HepG2 (cell line): ENCODE data around the gene IRF1. TPM values are rescaled to one million over a fixed set of nuclear protein-coding genes. Genes with fewer than 3 reads are reported as not detected.
A peak's percentile ranks its signal among the peaks of the same experiment; 100 is the strongest.

Experiments
- ARID3A ChIP-seq: IDR thresholded peaks from 2 replicates; pipeline ENCODE4 v1.6.1; 2012; ENCODE audit warnings: low read depth, low read length, improper control_type of control experiment
- ATF5 ChIP-seq: sonication (generic); formaldehyde crosslinking; IDR thresholded peaks from 2 replicates; pipeline ENCODE4 v1.4.0; 2020; ENCODE audit warnings: mild to moderate bottlenecking, low read depth, missing genetic modification reagents
- DRAP1 ChIP-seq: IDR thresholded peaks from 2 replicates; pipeline ENCODE4 v1.6.1; 2016; ENCODE audit warnings: missing genetic modification reagents, missing compliant biosample characterization
- KLF11 ChIP-seq: IDR thresholded peaks from 2 replicates; pipeline ENCODE4 v1.6.1; 2016; ENCODE audit warnings: missing compliant biosample characterization
- MAF1 ChIP-seq: sonication (generic); formaldehyde crosslinking; IDR thresholded peaks from 2 replicates; pipeline ENCODE4 v1.5.0; 2020; ENCODE audit warnings: missing genetic modification reagents, borderline replicate concordance
- MIXL1 ChIP-seq: IDR thresholded peaks from 2 replicates; pipeline ENCODE4 v1.6.1; 2016
- MNT ChIP-seq: fragments of 450-650 bp; IDR thresholded peaks from 2 replicates; pipeline ENCODE4 v1.6.1; 2016
- NR2F6 ChIP-seq, 2 experiments: IDR thresholded peaks; 2 replicates each; pipeline ENCODE4 v1.6.1; 2016; ENCODE audit warnings: antibody characterized with exemption in 1 of 2, mild to moderate bottlenecking in 1 of 2
- POGZ ChIP-seq: sonication (generic); formaldehyde crosslinking; IDR thresholded peaks from 2 replicates; pipeline ENCODE4 v1.4.0; 2020; ENCODE audit warnings: mild to moderate bottlenecking, missing genetic modification reagents
- POLR2AphosphoS5 ChIP-seq: IDR thresholded peaks from 2 replicates; pipeline ENCODE4 v1.6.1; 2012; ENCODE audit warnings: low read depth, low read length
- RAD51 ChIP-seq: fragments of 450-650 bp; IDR thresholded peaks from 2 replicates; pipeline ENCODE4 v1.6.1; 2016; ENCODE audit warnings: borderline replicate concordance
- REL ChIP-seq: sonication (generic); formaldehyde crosslinking; conservative IDR thresholded peaks from 2 replicates; pipeline ENCODE4 v1.8.0; 2022; ENCODE audit warnings: mild to moderate bottlenecking, missing genetic modification reagents, moderate library complexity
- REPIN1 ChIP-seq: sonication (generic); formaldehyde crosslinking; IDR thresholded peaks from 2 replicates; pipeline ENCODE4 v1.8.0; 2022; ENCODE audit warnings: missing genetic modification reagents, low read depth, mild to moderate bottlenecking, borderline replicate concordance
- SOX13 ChIP-seq, 3 experiments: fragments of 450-650 bp in 1 of 3; sonication (generic) in 1 of 3; formaldehyde crosslinking in 1 of 3; IDR thresholded peaks in 2 of 3; conservative IDR thresholded peaks in 1 of 3; 2 replicates each; pipeline versions ENCODE4 v1.5.0 to v1.6.1; 2016 to 2020; ENCODE audit warnings: antibody characterized with exemption in 1 of 3, mild to moderate bottlenecking in 1 of 3, missing compliant biosample characterization in 1 of 3, missing genetic modification reagents in 1 of 3, moderate library complexity in 1 of 3
- SOX6 ChIP-seq, 2 experiments: fragments of 450-650 bp in 1 of 2; sonication (generic) in 1 of 2; formaldehyde crosslinking in 1 of 2; IDR thresholded peaks; 2 replicates each; pipeline versions ENCODE4 v1.4.0 to v1.6.1; 2017 to 2020; ENCODE audit warnings: antibody characterized with exemption in 1 of 2, mild to moderate bottlenecking in 1 of 2, missing genetic modification reagents in 1 of 2
- TCF7L2 ChIP-seq: IDR thresholded peaks from 2 replicates; pipeline ENCODE4 v1.6.1; 2011; ENCODE audit warnings: mild to moderate bottlenecking, low read depth, low read length, moderate library complexity
- TFAP4 ChIP-seq: sonication (generic); IDR thresholded peaks from 2 replicates; pipeline ENCODE4 v1.6.1; 2016; ENCODE audit warnings: low read depth, borderline replicate concordance
- USF2 ChIP-seq, 2 experiments: sonication (generic) in 1 of 2; formaldehyde crosslinking in 1 of 2; IDR thresholded peaks; 2 replicates each; pipeline versions ENCODE4 v1.5.1 to v1.6.1; 2011 to 2020; ENCODE audit warnings: borderline replicate concordance in 1 of 2, low read depth in 1 of 2, low read length in 1 of 2, mild to moderate bottlenecking in 1 of 2, missing genetic modification reagents in 1 of 2, moderate library complexity in 1 of 2
- ZNF431 ChIP-seq: sonication (generic); formaldehyde crosslinking; IDR thresholded peaks from 2 replicates; pipeline ENCODE4 v1.9.0; 2022; ENCODE audit warnings: missing genetic modification reagents, low read depth, mild to moderate bottlenecking, borderline replicate concordance
- ZSCAN12 ChIP-seq: sonication (generic); formaldehyde crosslinking; IDR thresholded peaks from 2 replicates; pipeline ENCODE4 v1.9.0; 2021; ENCODE audit warnings: mild to moderate bottlenecking, missing genetic modification reagents
- polyA plus RNA-seq, 8 experiments: library from polyadenylated mRNA; depleted of rRNA in 3 of 8; stranded (reverse) in 7 of 8; unstranded in 1 of 8; fragments of >200 nt; fragmentation: Illumina TruSeq in 4 of 8; extraction: Trizol in 4 of 8; gene quantifications; 2 replicates each; pipeline versions ENCODE4 v1.2.1 to v1.2.3, GENCODE V29; 2011 to 2016; ENCODE audit warnings: low read depth in 4 of 8, missing spikeins in 1 of 8, mixed read lengths in 1 of 8; ENCODE audit not compliant: insufficient read depth in 1 of 8
- total RNA-seq, 5 experiments: library from RNA; depleted of rRNA; stranded (reverse); fragments of >200 nt; fragmentation: Illumina TruSeq; extraction: Trizol; gene quantifications; 2 replicates each; pipeline ENCODE4 v1.2.3, GENCODE V29; 2016; ENCODE audit warnings: low read depth in 1 of 5

Gene IRF1
- total and polyA plus RNA-seq, 2 of the 13 experiments (the other 11 are each of a cell fraction or from before 2014, with no cell fraction given), result 4.1 to 8.8 TPM

GRCh38 chr5:132504746-132505145 is 14.2 kb upstream of the IRF1 start (continued):
- TF ChIP-seq TCF7L2 (no peak), MAF1 (no peak), MNT (no peak), ZSCAN12 (CRISPR knock-in tag) (no peak), POLR2AphosphoS5 (no peak), ZNF431 (no peak), REL (CRISPR knock-in tag) (no peak), USF2 (IDR thresholded peaks at IDR 0.05; ENCODE audit: low read depth, low read length) (peak; percentile 83), USF2 (CRISPR knock-in tag; IDR thresholded peaks at IDR 0.05; ENCODE audit: borderline replicate concordance) (peak; percentile 87; the same call in 1 of the 2 replicates), RAD51 (peak; percentile 51; the same call in 1 of the 2 replicates), REPIN1 (CRISPR knock-in tag) (0 out of 2 replicates have a peak, but pooled peaks have one; percentile 60), DRAP1 (CRISPR knock-in tag) (no peak), SOX13 (IDR thresholded peaks at IDR 0.05) (no peak), SOX13 (CRISPR knock-in tag; conservative IDR thresholded peaks at IDR 0.05 in 1 of 2, IDR thresholded peaks at IDR 0.05 in 1 of 2) (peak in 1 of 2 experiments; percentile 84; a peak in 2 of 4 replicates), ATF5 (no peak), NR2F6 (IDR thresholded peaks at IDR 0.05) (no peak), NR2F6 (CRISPR knock-in tag; IDR thresholded peaks at IDR 0.05) (no peak), TFAP4 (peak; percentile 34; the same call in 1 of the 2 replicates), POGZ (no peak), MIXL1 (CRISPR knock-in tag) (no peak), KLF11 (no peak), SOX6 (IDR thresholded peaks at IDR 0.05) (no peak), SOX6 (CRISPR knock-in tag; IDR thresholded peaks at IDR 0.05) (peak; percentile 81), ARID3A (peak; percentile 83; the same call in 1 of the 2 replicates)
